Left lung (tissue), 10 donors: ENCODE measurements around the gene OR56A4. TPM values are rescaled to one million over a fixed set of nuclear protein-coding genes. Genes with fewer than 3 reads are reported as not detected.

ENCODE experiments used
- ATAC-seq: fragments of 200-7000 bp; cut with Tn5 transposase; one replicate; pipeline ENCODE4 v1.9.1; 2020; ENCODE audit warnings: moderate library complexity
- DNase-seq, 4 donors: peaks; one replicate each; pipeline ENCODE4 v3.0.0-alpha.2; 2013 to 2020
- H3K27ac ChIP-seq, 2 donors: fragments of 200-600 bp; sonication (generic) in 1 of 2; one replicate each; pipeline versions ENCODE4 v1.5.0 to v1.8.0; 2020 to 2021
- H3K27me3 ChIP-seq, 2 donors: fragments of 200-600 bp; sonication (generic) in 1 of 2; one replicate each; pipeline versions ENCODE4 v1.5.0 to v1.8.0; 2020 to 2021
- H3K36me3 ChIP-seq, 2 donors: fragments of 200-600 bp; sonication (generic) in 1 of 2; one replicate each; pipeline versions ENCODE4 v1.5.0 to v1.8.0; 2020 to 2021
- H3K4me1 ChIP-seq, 2 donors: fragments of 200-600 bp; one replicate each; pipeline ENCODE4 v1.8.0; 2021
- H3K4me3 ChIP-seq, 2 donors: fragments of 200-600 bp; sonication (generic) in 1 of 2; one replicate each; pipeline versions ENCODE4 v1.5.0 to v1.8.0; 2020 to 2021; ENCODE audit warnings: mild to moderate bottlenecking in 1 of 2
- H3K9me3 ChIP-seq, 2 donors: fragments of 200-600 bp; sonication (generic) in 1 of 2; one replicate each; pipeline versions ENCODE4 v1.5.0 to v1.8.0; 2020 to 2021
- CTCF ChIP-seq, 2 donors: fragments of 200-600 bp; sonication (generic) in 1 of 2; IDR thresholded peaks; one replicate each; pipeline versions ENCODE4 v1.5.0 to v1.8.0; 2021; ENCODE audit warnings: antibody characterized with exemption in 2 of 2
- intact Hi-C, 2 donors: fragments of 100-400 bp; cut with DNase I; formaldehyde crosslinking; loops; one replicate each; pipeline versions ENCODE4 v1.11.2 to v1.14.2; 2022
- polyA plus RNA-seq, 6 donors: library from polyadenylated mRNA; unstranded; fragments of 120-200 nt; gene quantifications; one replicate each; pipeline ENCODE4 v1.2.1, GENCODE V29; 2013; ENCODE audit not compliant: insufficient read length in 6 of 6
- total RNA-seq, 2 donors: library from RNA; stranded (reverse); fragmentation: NEBNext Ultra II Directional; extraction: Animal tissue kit (Norgen Biotek cat#: 25700); gene quantifications; one replicate each; pipeline ENCODE4 v1.2.1, GENCODE V29; 2021
- donor health status: DM: no; HTN: yes; CAD: no.
- donor health status: DM: no; HTN: no; CAD: no.

The OR56A4 gene
- total and polyA plus RNA-seq, 8 donors, result 0.04 to 0.09 (median 0.06) TPM; not detected in 3

- TF ChIP-seq CTCF (IDR thresholded peaks at IDR 0.05), result no peak
- DNase-seq (no peak), ATAC-seq (no peak)
- H3K4me3 ChIP-seq, result no peak overlapping the region
- H3K4me1 ChIP-seq, result no peaks in the 10 kb centered on the region
- H3K27ac ChIP-seq, result no peak overlapping the region
- H3K27me3 ChIP-seq, result no peaks in the 10 kb centered on the region
- intact Hi-C loops, result no loop called here
- H3K9me3 ChIP-seq, result no peaks in the 10 kb centered on the region
- no peaks in the 10 kb centered on the region for H3K36me3 ChIP-seq
These were observed 17.5 kb downstream of the OR56A4 start for GRCh38 chr11:5989203-5989602.

GRCh38 chr11:5986885-5987284 lies 19.9 kb downstream of the OR56A4 start, which contains the start of gene OR52L1:
Gene OR52L1 (minus strand): TSS chr11:5986985. CDS start chr11:5986930, 55 bp downstream.
- Histone ChIP-seq H3K4me3 (no peak within 1 kb of the TSS), H3K27me3 (peaks cover 0 to 3% of the 10 kb centered on the region in 2 donors), H3K4me1 (no peaks in the 10 kb centered on the region), H3K36me3 (no peaks in the 10 kb centered on the region), H3K27ac (no peak within 1 kb of the TSS), H3K9me3 (no peaks in the 10 kb centered on the region)
- intact Hi-C loops, result no loop called here
- DNase-seq (no peak), ATAC-seq (no peak)
- no peak for TF ChIP-seq CTCF (IDR thresholded peaks at IDR 0.05)

GRCh38 chr11:5983443-5983842 lies 23.3 kb downstream of the OR56A4 start:
- no peak overlapping the region for H3K4me3 ChIP-seq
- no peaks in the 10 kb centered on the region for H3K36me3 ChIP-seq
- H3K9me3 ChIP-seq, result peaks cover 0 to 5% of the 10 kb centered on the region in 2 donors
- H3K27ac ChIP-seq, result no peak overlapping the region
- DNase-seq (no peak), ATAC-seq (no peak)
- intact Hi-C loops, result no loop called here
- TF ChIP-seq CTCF (IDR thresholded peaks at IDR 0.05), result no peak
- H3K27me3 ChIP-seq, result peaks cover 0 to 3% of the 10 kb centered on the region in 2 donors
- no peaks in the 10 kb centered on the region for H3K4me1 ChIP-seq

- Histone ChIP-seq H3K4me3 (no peak overlapping the region), H3K36me3 (no peaks in the 10 kb centered on the region), H3K27ac (no peak overlapping the region), H3K4me1 (no peaks in the 10 kb centered on the region), H3K27me3 (no peaks in the 10 kb centered on the region), H3K9me3 (peaks cover 0 to 6% of the 10 kb centered on the region in 2 donors)
- intact Hi-C loops, result no loop called here
- no peak for TF ChIP-seq CTCF (IDR thresholded peaks at IDR 0.05)
- DNase-seq, result no peak
- no peak for ATAC-seq
These were observed 33.2 kb downstream of the OR56A4 start for GRCh38 chr11:5973530-5973929.

GRCh38 chr11:5968394-5968793 lies 38.4 kb downstream of the OR56A4 start, which contains the start of gene OR56A5:
Gene OR56A5 (minus strand): TSS chr11:5968494. CDS start chr11:5968494, 0 bp downstream.
- ATAC-seq (no peak), DNase-seq (no peak)
- Histone ChIP-seq H3K36me3 (no peaks in the 10 kb centered on the region), H3K9me3 (peaks cover 0 to 11% of the 10 kb centered on the region in 2 donors), H3K4me1 (no peaks in the 10 kb centered on the region), H3K27me3 (no peaks in the 10 kb centered on the region), H3K27ac (no peak within 1 kb of the TSS), H3K4me3 (no peak within 1 kb of the TSS)
- TF ChIP-seq CTCF (IDR thresholded peaks at IDR 0.05), result no peak
- intact Hi-C loops, result no loop called here
